Measurements from ENCODE around the gene ASXL1. TPM values are rescaled to one million over a fixed set of nuclear protein-coding genes. Genes with fewer than 3 reads are reported as not detected.

The ASXL1 gene
- total RNA-seq, 2 donors from 2014 or later = 88.9 to 98.6 TPM

- no peaks in the 10 kb centered on the region for H3K27me3 ChIP-seq (ENCODE audit: control insufficient read depth, insufficient read depth, low read length, poor library complexity, severe bottlenecking)
- peaks cover 32% of the 10 kb centered on the region for H3K36me3 Mint-ChIP-seq (ENCODE audit: low read depth)
- H3K36me3 ChIP-seq (ENCODE audit: control insufficient read depth, insufficient read depth, low read length) = peaks cover 46% of the 10 kb centered on the region
- H3K27ac ChIP-seq (ENCODE audit: low read depth, low read length) = peak overlapping the region; percentile 60
- peak; percentile 88 for DNase-seq
- H3K27me3 Mint-ChIP-seq (ENCODE audit: insufficient read depth) = no peaks in the 10 kb centered on the region
- peak overlapping the region; percentile 87 for H3K27ac Mint-ChIP-seq
- H3K4me3 ChIP-seq (ENCODE audit: low read length) = no peak overlapping the region
- H3K9me3 Mint-ChIP-seq = no peaks in the 10 kb centered on the region
- H3K4me3 Mint-ChIP-seq = no peak overlapping the region
- H3K4me1 ChIP-seq (ENCODE audit: control insufficient read depth, insufficient read depth, low read length) = peaks cover 11% of the 10 kb centered on the region
- peaks cover 17% of the 10 kb centered on the region for H3K4me1 Mint-ChIP-seq
- WGBS, 2 experiments (ENCODE audit: insufficient coverage in 1 of 2, insufficient read length in 1 of 2) = 78 to 86% methylated on average over 14 to 27 of the region's 27 CpGs
- peak; percentile 84 for TF ChIP-seq CTCF (conservative IDR thresholded peaks at IDR 0.05)
- H3K9ac ChIP-seq (ENCODE audit: extremely low read depth, low read length, poor library complexity, severe bottlenecking) = no peak overlapping the region
- H3K9me3 ChIP-seq (ENCODE audit: control insufficient read depth, low read length) = no peaks in the 10 kb centered on the region
These were observed 112.1 kb downstream of the ASXL1 start for GRCh38 chr20:32470025-32470861.

DNA sequence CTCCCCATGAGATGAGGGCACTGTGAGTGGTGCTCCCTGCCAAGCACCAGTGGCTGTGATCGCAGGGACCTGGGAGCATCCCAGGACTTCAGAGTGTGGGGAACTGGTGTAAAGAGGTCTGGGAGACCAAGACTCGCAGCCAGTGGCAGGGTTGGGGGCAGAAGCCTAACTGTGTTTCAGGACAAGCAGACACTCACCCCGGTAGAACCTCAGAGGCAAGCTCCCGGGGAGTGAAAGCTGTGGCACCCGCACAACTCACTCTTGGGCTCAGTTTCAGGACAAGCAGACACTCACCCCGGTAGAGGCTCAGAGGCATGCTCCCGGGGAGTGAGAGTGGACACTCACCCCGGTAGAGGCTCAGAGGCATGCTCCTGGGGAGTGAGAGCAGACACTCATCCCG, 112.8 kb downstream of the ASXL1 start:
- Mint-ChIP-seq H3K4me3 (no peak overlapping the region), H3K27ac (peak overlapping the region; percentile 82), H3K9me3 (no peaks in the 10 kb centered on the region), H3K4me1 (peaks cover 19% of the 10 kb centered on the region), H3K27me3 (ENCODE audit: insufficient read depth) (no peaks in the 10 kb centered on the region), H3K36me3 (ENCODE audit: low read depth) (peaks cover 32% of the 10 kb centered on the region)
- Histone ChIP-seq H3K4me3 (ENCODE audit: low read length) (no peak overlapping the region), H3K9me3 (ENCODE audit: control insufficient read depth, low read length) (no peaks in the 10 kb centered on the region), H3K27ac (ENCODE audit: low read depth, low read length) (peak overlapping the region; percentile 60), H3K4me1 (ENCODE audit: control insufficient read depth, insufficient read depth, low read length) (peaks cover 18% of the 10 kb centered on the region), H3K9ac (ENCODE audit: extremely low read depth, low read length, poor library complexity, severe bottlenecking) (no peak overlapping the region), H3K36me3 (ENCODE audit: control insufficient read depth, insufficient read depth, low read length) (peaks cover 42% of the 10 kb centered on the region), H3K27me3 (ENCODE audit: control insufficient read depth, insufficient read depth, low read length, poor library complexity, severe bottlenecking) (no peaks in the 10 kb centered on the region)
- no peak for TF ChIP-seq CTCF (conservative IDR thresholded peaks at IDR 0.05)
- WGBS, 2 experiments (ENCODE audit: insufficient coverage in 1 of 2, insufficient read length in 1 of 2) = 91 to 100% methylated on average over 3 to 9 of the region's 9 CpGs
- DNase-seq = no peak

- Histone ChIP-seq H3K27me3 (ENCODE audit: control insufficient read depth, insufficient read depth, low read length, poor library complexity, severe bottlenecking) (no peaks in the 10 kb centered on the region), H3K9ac (ENCODE audit: extremely low read depth, low read length, poor library complexity, severe bottlenecking) (no peak overlapping the region), H3K9me3 (ENCODE audit: control insufficient read depth, low read length) (no peaks in the 10 kb centered on the region), H3K4me3 (ENCODE audit: low read length) (no peak overlapping the region), H3K36me3 (ENCODE audit: control insufficient read depth, insufficient read depth, low read length) (peaks cover 36% of the 10 kb centered on the region), H3K27ac (ENCODE audit: low read depth, low read length) (peak overlapping the region; percentile 94), H3K4me1 (ENCODE audit: control insufficient read depth, insufficient read depth, low read length) (peaks cover 19% of the 10 kb centered on the region)
- H3K27me3 Mint-ChIP-seq (ENCODE audit: insufficient read depth) = no peaks in the 10 kb centered on the region
- no peak overlapping the region for H3K4me3 Mint-ChIP-seq
- no peak for TF ChIP-seq CTCF (conservative IDR thresholded peaks at IDR 0.05)
- peaks cover 32% of the 10 kb centered on the region for H3K36me3 Mint-ChIP-seq (ENCODE audit: low read depth)
- H3K4me1 Mint-ChIP-seq = peaks cover 35% of the 10 kb centered on the region
- H3K9me3 Mint-ChIP-seq = no peaks in the 10 kb centered on the region
- 88 to 96% methylated on average over 6 of the region's 6 CpGs for WGBS, 2 experiments (ENCODE audit: insufficient coverage in 1 of 2, insufficient read length in 1 of 2)
- no peak for DNase-seq
- peak overlapping the region; percentile 61 for H3K27ac Mint-ChIP-seq
These were observed 114.6 kb downstream of the ASXL1 start for GRCh38 chr20:32472581-32473207.

Measured in endodermal cell (in vitro differentiated cells).